Esophagus squamous epithelium (tissue), 5 donors: ENCODE data around the gene SGTA. TPM values are rescaled to one million over a fixed set of nuclear protein-coding genes. Genes with fewer than 3 reads are reported as not detected.

ENCODE experiments used
- DNase-seq: peaks from one replicate; lab custom pipeline; 2025; lab: John Stamatoyannopoulos, UW
- H3K27ac ChIP-seq, 4 donors: fragments of 200-600 bp; sonication (generic); one replicate each; pipeline ENCODE4 v1.5.1; 2016 to 2019; ENCODE audit warnings: mild to moderate bottlenecking in 1 of 4
- H3K27me3 ChIP-seq, 4 donors: fragments of 200-600 bp; sonication (generic); 1 replicate in 3 of 4; 2 replicates in 1 of 4; pipeline versions ENCODE4 v1.5.1 to v1.6.0; 2017 to 2021; ENCODE audit warnings: antibody characterized with exemption in 1 of 4
- H3K36me3 ChIP-seq, 3 donors: fragments of 200-600 bp; sonication (generic); one replicate each; pipeline ENCODE4 v1.5.1; 2016 to 2019
- H3K4me1 ChIP-seq, 3 donors: fragments of 200-600 bp; sonication (generic); one replicate each; pipeline ENCODE4 v1.5.1; 2017 to 2019
- H3K4me3 ChIP-seq, 4 donors: fragments of 200-600 bp; sonication (generic); 1 replicate in 3 of 4; 2 replicates in 1 of 4; pipeline ENCODE4 v1.5.1; 2016 to 2019; ENCODE audit warnings: mild to moderate bottlenecking in 2 of 4, moderate library complexity in 1 of 4
- H3K9me3 ChIP-seq, 3 donors: fragments of 200-600 bp; sonication (generic); one replicate each; pipeline ENCODE4 v1.5.1; 2016 to 2019
- POLR2A ChIP-seq, 4 donors: fragments of 450-650 bp; IDR thresholded peaks; one replicate each; pipeline ENCODE4 v1.6.1; 2017; ENCODE audit warnings: antibody characterized with exemption in 4 of 4, mild to moderate bottlenecking in 4 of 4, moderate library complexity in 3 of 4
- WGBS, 2 donors: methylation state at CpG; one replicate each; pipeline ENCODE4 v1.1.5; 2018; 5-methylcytosine and 5-hydroxymethylcytosine counted together
- intact Hi-C: fragments of 100-400 bp; cut with DNase I; formaldehyde crosslinking; loops from one replicate; pipeline ENCODE4 v1.15.0; 2022
- total RNA-seq, 4 donors: library from RNA; depleted of rRNA; stranded (reverse); fragments of >200 nt; gene quantifications; one replicate each; pipeline ENCODE4 v1.1.0, GENCODE V29; 2016
- TF ChIP-seq, protein P1 (sequence below), 6 experiments: fragments of 450-650 bp in 4 of 6; fragments of 200-600 bp in 2 of 6; sonication (generic) in 2 of 6; IDR thresholded peaks; one replicate each; pipeline ENCODE4 v1.5.1; 2016 to 2019; ENCODE audit warnings: antibody characterized with exemption in 6 of 6, mild to moderate bottlenecking in 4 of 6, moderate library complexity in 4 of 6
- donor health status: DM: yes; HTN: yes; CAD: no.

The SGTA gene
- total RNA-seq, 4 donors from 2014 or later, result 30.6 to 45.0 (median 42.8) TPM

DNA sequence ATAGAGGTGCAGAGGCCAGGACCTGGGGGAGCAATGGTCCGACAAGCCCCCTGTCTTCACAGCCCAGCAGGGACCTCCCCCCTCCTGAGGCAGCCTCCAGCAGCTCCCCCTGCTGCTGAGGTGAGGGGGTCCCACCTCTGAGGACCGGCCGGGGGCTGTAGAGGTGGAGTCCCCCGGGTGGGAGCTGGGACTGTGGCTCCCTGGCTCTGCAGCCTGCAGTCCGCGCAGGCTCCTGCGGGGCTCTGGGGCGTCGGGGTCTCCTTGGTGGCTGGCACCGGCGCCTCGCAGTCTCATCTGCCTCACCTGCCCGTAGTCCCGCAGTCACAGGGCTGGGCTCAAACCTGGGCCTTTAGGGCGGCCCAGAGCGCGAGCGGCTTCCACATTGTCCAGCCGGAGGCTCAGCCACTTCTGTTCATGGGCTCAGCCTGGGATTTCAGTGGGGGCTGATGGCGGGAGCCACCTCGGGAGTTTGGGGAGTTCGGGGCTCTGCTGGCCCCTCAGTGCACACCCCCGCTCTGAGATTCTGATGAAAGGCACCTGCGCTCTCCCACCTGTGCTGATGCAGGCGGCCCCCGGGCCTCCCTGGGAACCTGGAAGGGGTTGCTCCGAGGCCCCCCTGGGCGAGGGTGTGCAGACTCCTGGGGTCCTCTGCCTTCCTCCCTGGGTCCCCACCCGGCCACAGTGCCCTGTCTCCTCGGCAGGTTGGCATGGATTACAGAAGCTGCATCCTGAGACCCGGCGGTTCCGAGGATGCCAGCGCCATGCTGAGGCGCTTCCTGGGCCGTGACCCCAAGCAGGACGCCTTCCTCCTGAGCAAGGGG lies 29.6 kb upstream of the SGTA start:
- no peaks in the 10 kb centered on the region for H3K4me1 ChIP-seq
- H3K27ac ChIP-seq, result no peak overlapping the region
- no peak for DNase-seq
- no peaks in the 10 kb centered on the region for H3K27me3 ChIP-seq
- no peak overlapping the region for H3K4me3 ChIP-seq
- H3K36me3 ChIP-seq, result peaks cover 18 to 68% (median 26%) of the 10 kb centered on the region in 3 donors
- WGBS, 2 donors, result 96% methylated on average over 9 of the region's 37 CpGs; no CpG with 5 or more reads in 1 of the 2 donors
- intact Hi-C loops, result no loop called here
- no peaks in the 10 kb centered on the region for H3K9me3 ChIP-seq
- TF ChIP-seq, protein P1, sequence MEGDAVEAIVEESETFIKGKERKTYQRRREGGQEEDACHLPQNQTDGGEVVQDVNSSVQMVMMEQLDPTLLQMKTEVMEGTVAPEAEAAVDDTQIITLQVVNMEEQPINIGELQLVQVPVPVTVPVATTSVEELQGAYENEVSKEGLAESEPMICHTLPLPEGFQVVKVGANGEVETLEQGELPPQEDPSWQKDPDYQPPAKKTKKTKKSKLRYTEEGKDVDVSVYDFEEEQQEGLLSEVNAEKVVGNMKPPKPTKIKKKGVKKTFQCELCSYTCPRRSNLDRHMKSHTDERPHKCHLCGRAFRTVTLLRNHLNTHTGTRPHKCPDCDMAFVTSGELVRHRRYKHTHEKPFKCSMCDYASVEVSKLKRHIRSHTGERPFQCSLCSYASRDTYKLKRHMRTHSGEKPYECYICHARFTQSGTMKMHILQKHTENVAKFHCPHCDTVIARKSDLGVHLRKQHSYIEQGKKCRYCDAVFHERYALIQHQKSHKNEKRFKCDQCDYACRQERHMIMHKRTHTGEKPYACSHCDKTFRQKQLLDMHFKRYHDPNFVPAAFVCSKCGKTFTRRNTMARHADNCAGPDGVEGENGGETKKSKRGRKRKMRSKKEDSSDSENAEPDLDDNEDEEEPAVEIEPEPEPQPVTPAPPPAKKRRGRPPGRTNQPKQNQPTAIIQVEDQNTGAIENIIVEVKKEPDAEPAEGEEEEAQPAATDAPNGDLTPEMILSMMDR (IDR thresholded peaks at IDR 0.05), result no peak
- no peak for TF ChIP-seq POLR2A (IDR thresholded peaks at IDR 0.05)

GRCh38 chr19:2811735-2812413 lies 28.8 kb upstream of the SGTA start:
- H3K9me3 ChIP-seq, result no peaks in the 10 kb centered on the region
- H3K27me3 ChIP-seq, result no peaks in the 10 kb centered on the region
- intact Hi-C loops, result no loop called here
- H3K4me1 ChIP-seq, result no peaks in the 10 kb centered on the region
- TF ChIP-seq POLR2A (IDR thresholded peaks at IDR 0.05), result no peak
- TF ChIP-seq, protein P1 (IDR thresholded peaks at IDR 0.05), result no peak
- H3K27ac ChIP-seq, result no peak overlapping the region
- no peak overlapping the region for H3K4me3 ChIP-seq
- H3K36me3 ChIP-seq, result peaks cover 18 to 76% (median 27%) of the 10 kb centered on the region in 3 donors
- 79 to 93% methylated on average over 13 to 19 of the region's 34 CpGs for WGBS, 2 donors
- no peak for DNase-seq

- H3K9me3 ChIP-seq, result no peaks in the 10 kb centered on the region
- intact Hi-C loops, result no loop called here
- no peaks in the 10 kb centered on the region for H3K27me3 ChIP-seq
- H3K27ac ChIP-seq, result no peak overlapping the region
- DNase-seq, result no peak
- TF ChIP-seq, protein P1 (IDR thresholded peaks at IDR 0.05), result no peak
- no peak for TF ChIP-seq POLR2A (IDR thresholded peaks at IDR 0.05)
- H3K4me1 ChIP-seq, result no peaks in the 10 kb centered on the region
- H3K36me3 ChIP-seq, result peaks cover 18 to 82% (median 27%) of the 10 kb centered on the region in 3 donors
- 91 to 92% methylated on average over 4 to 13 of the region's 20 CpGs for WGBS, 2 donors
- H3K4me3 ChIP-seq, result no peak overlapping the region
These were observed 28.2 kb upstream of the SGTA start for GRCh38 chr19:2811221-2811722.

DNA sequence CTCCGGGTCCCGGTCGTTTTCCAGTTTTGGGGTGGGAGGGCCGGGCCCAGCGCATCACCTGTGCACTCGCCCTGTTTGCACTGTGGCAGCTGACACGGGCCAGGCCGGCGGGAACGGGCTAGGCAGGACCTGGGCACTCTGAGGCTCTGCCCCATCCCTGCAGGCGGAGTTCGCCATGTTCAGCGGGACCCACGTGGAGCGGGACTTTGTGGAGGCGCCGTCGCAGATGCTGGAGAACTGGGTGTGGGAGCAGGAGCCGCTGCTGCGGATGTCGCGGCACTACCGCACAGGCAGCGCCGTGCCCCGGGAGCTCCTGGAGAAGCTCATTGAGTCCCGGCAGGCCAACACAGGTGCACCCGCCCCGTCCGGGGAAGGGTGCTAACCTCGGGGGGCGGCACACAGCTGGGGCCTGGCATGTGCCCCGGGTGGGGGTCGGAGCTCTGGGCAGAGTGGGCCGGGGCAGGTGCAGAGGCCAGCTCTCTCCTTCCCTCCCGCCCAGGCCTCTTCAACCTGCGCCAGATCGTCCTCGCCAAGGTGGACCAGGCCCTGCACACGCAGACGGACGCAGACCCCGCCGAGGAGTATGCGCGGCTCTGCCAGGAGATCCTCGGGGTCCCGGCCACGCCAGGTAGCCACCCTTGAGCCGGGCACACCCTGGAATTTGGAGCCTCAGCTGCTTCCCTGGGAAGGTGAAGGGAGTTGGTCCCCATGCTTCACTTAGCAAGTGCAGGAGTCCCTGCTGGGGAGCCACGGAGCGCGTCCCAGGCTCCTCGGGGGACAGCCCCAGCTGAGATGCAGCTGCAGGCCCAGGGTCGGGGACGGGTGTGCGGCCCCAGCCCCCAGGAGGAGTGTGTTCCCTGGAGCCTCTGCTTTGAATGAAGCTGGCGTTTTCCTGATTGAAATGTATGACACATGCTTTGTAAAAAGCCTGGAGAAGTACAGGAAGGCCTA lies 27.3 kb upstream of the SGTA start:
- H3K27ac ChIP-seq, result no peak overlapping the region
- H3K27me3 ChIP-seq, result no peaks in the 10 kb centered on the region
- TF ChIP-seq POLR2A (IDR thresholded peaks at IDR 0.05), result no peak
- TF ChIP-seq, protein P1 (IDR thresholded peaks at IDR 0.05), result no peak
- H3K36me3 ChIP-seq, result peaks cover 19 to 90% (median 27%) of the 10 kb centered on the region in 3 donors
- no peaks in the 10 kb centered on the region for H3K9me3 ChIP-seq
- intact Hi-C loops, result no loop called here
- no peaks in the 10 kb centered on the region for H3K4me1 ChIP-seq
- WGBS, 2 donors, result 93% methylated on average over 3 of the region's 58 CpGs; no CpG with 5 or more reads in 1 of the 2 donors
- DNase-seq, result no peak
- H3K4me3 ChIP-seq, result no peak overlapping the region
